VCaP (cell line): ENCODE data around the gene UBALD1.

Source experiments
- H3K27ac ChIP-seq: fragments of 450-650 bp; 2 replicates; pipeline ENCODE4 v1.5.1; 2017
- CTCF ChIP-seq: fragments of 450-650 bp; conservative IDR thresholded peaks from 2 replicates; pipeline ENCODE4 v1.5.1; 2017; ENCODE audit warnings: mild to moderate bottlenecking, moderate library complexity

UBALD1 gene

GRCh38 chr16:4631444-4631843, 16.8 kb upstream of the UBALD1 start:
- no peak overlapping the region for H3K27ac ChIP-seq

DNA sequence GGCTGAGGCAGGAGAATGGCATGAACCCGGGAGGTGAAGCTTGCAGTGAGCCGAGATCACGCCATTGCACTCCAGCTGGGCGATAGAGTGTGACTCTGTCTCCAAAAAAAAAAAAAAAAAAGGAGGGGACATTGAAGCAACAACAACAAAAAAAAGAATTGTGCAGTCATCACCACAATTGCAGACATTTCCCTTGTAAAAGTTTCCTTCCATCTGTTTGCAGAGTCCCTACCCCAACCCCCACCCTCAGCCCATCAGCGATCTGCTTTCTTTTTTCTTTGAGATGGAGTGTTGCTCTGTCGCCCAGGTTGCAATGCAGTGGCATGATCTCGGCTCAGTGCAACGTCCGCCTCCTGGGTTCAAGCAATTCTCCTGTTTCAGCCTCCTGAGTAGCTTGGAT, 13.6 kb upstream of the UBALD1 start:
- no peak overlapping the region for H3K27ac ChIP-seq
- TF ChIP-seq CTCF, result no peak

More at GRCh38 chr16:4631444-4631843, 16.8 kb upstream of the UBALD1 start:
- TF ChIP-seq CTCF, result no peak

GRCh38 chr16:4626396-4626795, 11.7 kb upstream of the UBALD1 start:
- TF ChIP-seq CTCF, result no peak
- H3K27ac ChIP-seq, result peak overlapping the region; percentile 86; the same call in 1 of the 2 replicates

DNA sequence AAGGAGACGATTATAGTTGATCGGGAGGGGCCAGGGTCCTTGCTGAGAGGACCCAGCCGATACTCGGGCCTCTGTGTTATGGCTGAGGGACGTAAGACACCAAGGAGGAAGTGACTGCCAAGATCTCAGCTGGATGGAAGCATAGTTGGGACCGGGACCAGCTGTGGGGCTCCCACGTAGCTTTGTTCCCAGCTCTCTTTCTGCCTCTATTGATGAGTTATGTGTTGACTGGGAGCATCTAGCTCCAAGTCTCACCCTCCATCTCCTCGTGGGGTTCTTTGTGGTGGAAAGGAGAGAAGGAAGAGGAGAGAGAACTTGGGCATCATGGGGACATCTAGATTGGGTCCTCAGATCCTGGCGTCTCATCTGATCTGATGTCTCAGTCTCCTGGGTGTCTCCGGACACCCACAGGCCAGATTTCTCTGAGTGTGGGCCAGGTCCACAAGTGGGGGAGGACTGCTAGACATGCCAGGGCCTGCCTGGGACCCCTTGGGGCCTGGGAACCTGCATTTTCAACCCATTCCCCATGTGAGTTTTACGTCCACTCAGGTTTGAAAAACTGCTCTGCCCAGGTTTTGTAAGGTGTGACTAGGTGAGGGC, 11.0 kb upstream of the UBALD1 start:
- H3K27ac ChIP-seq, result peak overlapping the region; percentile 86
- TF ChIP-seq CTCF, result no peak

DNA sequence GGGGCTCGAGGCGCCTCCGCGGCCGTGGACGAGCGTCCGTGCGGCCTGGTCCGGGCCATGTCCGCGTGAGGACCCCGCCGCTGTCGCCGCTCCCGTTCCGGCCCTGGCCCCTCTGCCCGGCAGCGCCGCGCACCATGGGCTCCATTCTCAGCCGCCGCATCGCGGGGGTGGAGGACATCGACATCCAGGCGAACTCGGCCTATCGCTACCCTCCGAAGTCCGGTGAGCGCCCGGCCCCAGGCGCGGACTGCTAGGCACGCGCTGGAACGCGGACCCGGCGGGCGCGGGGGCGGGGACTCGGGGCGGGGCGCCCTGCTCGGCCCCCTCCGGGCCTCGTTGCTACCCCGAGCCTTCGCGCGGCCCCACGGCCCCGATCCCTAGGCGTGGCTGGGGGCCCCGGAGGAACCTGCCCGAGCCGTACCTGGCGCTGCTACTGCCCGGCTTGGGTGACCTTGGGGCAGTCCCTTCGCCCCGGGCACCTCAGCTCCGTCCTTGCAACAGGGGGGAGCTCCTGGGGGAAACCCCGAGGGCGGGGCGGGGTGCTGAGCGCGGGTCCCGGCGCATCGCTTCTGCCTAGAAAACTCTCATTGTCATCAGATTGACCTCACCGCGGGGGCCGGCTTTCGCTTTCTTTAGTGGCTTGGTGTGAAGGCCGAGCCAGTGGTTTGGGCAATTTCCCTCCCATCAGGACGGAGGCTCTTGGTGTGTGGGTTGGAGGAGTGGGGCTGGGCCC, 10.3 kb upstream of the UBALD1 start:
- H3K27ac ChIP-seq, result peak overlapping the region; percentile 86
- TF ChIP-seq CTCF, result no peak

DNA sequence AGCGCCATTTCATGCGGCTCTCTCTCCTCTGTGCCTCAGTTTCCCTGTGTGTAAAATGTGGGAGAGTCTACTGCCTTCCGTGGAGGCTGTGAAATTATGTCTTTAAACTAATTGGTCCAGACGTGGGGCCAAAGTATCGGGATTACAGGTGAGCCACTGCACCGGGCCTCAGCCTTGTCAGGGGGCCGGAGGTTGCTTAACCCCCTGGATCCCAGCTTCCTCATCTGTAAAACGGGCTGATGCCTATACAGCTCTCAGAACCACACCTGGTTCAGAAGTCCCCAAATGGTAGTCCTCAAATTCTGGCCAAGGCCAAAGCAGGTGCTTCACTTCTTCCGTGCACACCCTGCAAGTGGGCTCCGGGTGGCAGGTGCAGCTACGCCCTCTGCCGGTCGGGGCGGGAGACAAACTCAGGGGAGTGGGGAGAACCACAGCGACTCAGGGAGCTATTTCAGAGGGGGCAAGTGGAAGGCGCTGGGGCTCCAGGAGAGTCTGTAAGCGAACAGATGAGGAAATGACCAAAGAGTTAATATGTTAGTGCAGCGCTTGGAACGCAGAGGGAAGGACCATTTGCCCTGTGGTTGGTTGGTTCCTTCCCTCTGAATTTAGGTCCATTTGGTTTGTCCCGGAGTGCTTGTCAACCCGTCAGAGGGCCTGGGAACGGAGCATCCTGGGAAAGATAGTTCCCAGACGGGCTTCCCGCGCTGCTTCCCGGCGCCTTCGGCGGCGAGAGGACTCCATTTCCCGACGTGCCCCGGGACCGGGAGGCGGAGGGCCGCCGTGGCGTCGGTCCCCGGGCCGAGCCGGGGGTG, 9.5 kb upstream of the UBALD1 start, which contains the start of gene MGRN1:
Gene MGRN1, plus strand, starts transcription at position 812 of the 812 bp plus-strand sequence. CDS start 135 bp downstream, outside the sequence.
- H3K27ac ChIP-seq, result peak within 1 kb of the TSS; percentile 86
- TF ChIP-seq CTCF, result peak; percentile 87

GRCh38 chr16:4623593-4623992, 8.9 kb upstream of the UBALD1 start:
- no peak for TF ChIP-seq CTCF
- H3K27ac ChIP-seq, result peak overlapping the region; percentile 86
